ENCODE data around the gene NPR3. TPM values are rescaled to one million over a fixed set of nuclear protein-coding genes. Genes with fewer than 3 reads are reported as not detected.

The NPR3 gene
- total RNA-seq, 1 experiment from 2014 or later, result not detected

DNA sequence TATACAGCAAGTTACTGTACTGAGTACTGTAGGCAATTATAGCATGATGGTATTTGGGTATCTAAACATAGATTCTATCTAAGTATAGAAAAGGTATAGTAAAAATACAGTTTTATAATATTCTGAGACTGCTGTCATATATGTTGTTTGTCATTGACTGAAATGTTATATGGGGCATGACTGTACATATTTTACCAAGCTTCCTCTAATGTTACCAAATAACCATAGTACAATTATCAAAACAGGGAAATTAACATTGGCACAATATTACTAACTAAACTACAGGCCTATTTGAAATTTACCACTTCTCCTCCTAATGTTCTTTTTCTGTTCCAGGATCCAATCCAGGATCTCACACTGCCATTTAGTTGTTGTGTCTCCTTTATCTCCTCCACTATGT is 18.5 kb downstream of the NPR3 start:
- Histone ChIP-seq H3K9ac (ENCODE audit: extremely low read depth, insufficient read length, low read length) (no peak overlapping the region), H4K20me1 (ENCODE audit: control insufficient read depth, insufficient read depth, insufficient read length) (no peaks in the 10 kb centered on the region), H3K27me3 (ENCODE audit: insufficient read depth, low read length) (no peaks in the 10 kb centered on the region), H3K79me1 (ENCODE audit: insufficient read depth, low read depth, low read length, poor library complexity, severe bottlenecking) (no peaks in the 10 kb centered on the region), H4K5ac (ENCODE audit: insufficient read length, low read depth, low read length) (no peak overlapping the region), H3K23me2 (ENCODE audit: insufficient read length, low read depth, low read length, poor library complexity, severe bottlenecking) (no peaks in the 10 kb centered on the region), H2BK15ac (ENCODE audit: low read depth, low read length) (no peak overlapping the region), H3K23ac (ENCODE audit: insufficient read length, low read depth, low read length) (no peak overlapping the region), H2BK120ac (ENCODE audit: low read depth, low read length, poor library complexity, severe bottlenecking) (no peak overlapping the region), H4K91ac (ENCODE audit: insufficient read length, low read depth, low read length) (no peak overlapping the region), H3K4ac (ENCODE audit: low read depth, low read length) (no peak overlapping the region), H2AK5ac (ENCODE audit: insufficient read length, low read length) (no peak overlapping the region), H3K4me2 (ENCODE audit: insufficient read depth, insufficient read length, low read length) (no peak overlapping the region), H3K27ac (ENCODE audit: insufficient read length, low read depth, low read length) (no peak overlapping the region), H3K14ac (ENCODE audit: insufficient read depth, low read length) (no peak overlapping the region), H3K56ac (ENCODE audit: insufficient read length, low read depth, low read length) (no peak overlapping the region), H2BK12ac (ENCODE audit: insufficient read length, low read depth, low read length) (no peak overlapping the region), H2BK20ac (ENCODE audit: low read depth, low read length, poor library complexity, severe bottlenecking) (no peak overlapping the region), H2BK5ac (ENCODE audit: insufficient read length, low read length) (no peak overlapping the region), H3K79me2 (ENCODE audit: insufficient read depth, low read length) (no peaks in the 10 kb centered on the region), H3K9me3 (ENCODE audit: control insufficient read depth, low read depth, low read length) (no peaks in the 10 kb centered on the region), H2AFZ (ENCODE audit: low read length) (no peak overlapping the region), H3K18ac (ENCODE audit: insufficient read length, low read depth, low read length) (no peak overlapping the region), H3T11ph (ENCODE audit: low read length) (no peak overlapping the region), H3K4me1 (ENCODE audit: insufficient read depth, low read length) (no peaks in the 10 kb centered on the region), H4K8ac (replicated peaks; ENCODE audit: insufficient read length, low read depth, low read length) (no peak overlapping the region)
- Mint-ChIP-seq H3K36me3 (ENCODE audit: insufficient read depth in 1 of 3, low read depth in 3 of 3) (no peaks in the 10 kb centered on the region), H3K27ac (no peak overlapping the region), H3K9me3 (peaks cover 0 to 3% of the 10 kb centered on the region in 2 experiments; a peak in 3 of 5 replicates), H3K4me1 (no peaks in the 10 kb centered on the region), H3K4me3 (no peak overlapping the region), H3K27me3 (ENCODE audit: low read depth) (peaks cover 5% of the 10 kb centered on the region; the same call in 1 of the 2 replicates)
- DNase-seq, result no peak
- TF ChIP-seq, protein P1, sequence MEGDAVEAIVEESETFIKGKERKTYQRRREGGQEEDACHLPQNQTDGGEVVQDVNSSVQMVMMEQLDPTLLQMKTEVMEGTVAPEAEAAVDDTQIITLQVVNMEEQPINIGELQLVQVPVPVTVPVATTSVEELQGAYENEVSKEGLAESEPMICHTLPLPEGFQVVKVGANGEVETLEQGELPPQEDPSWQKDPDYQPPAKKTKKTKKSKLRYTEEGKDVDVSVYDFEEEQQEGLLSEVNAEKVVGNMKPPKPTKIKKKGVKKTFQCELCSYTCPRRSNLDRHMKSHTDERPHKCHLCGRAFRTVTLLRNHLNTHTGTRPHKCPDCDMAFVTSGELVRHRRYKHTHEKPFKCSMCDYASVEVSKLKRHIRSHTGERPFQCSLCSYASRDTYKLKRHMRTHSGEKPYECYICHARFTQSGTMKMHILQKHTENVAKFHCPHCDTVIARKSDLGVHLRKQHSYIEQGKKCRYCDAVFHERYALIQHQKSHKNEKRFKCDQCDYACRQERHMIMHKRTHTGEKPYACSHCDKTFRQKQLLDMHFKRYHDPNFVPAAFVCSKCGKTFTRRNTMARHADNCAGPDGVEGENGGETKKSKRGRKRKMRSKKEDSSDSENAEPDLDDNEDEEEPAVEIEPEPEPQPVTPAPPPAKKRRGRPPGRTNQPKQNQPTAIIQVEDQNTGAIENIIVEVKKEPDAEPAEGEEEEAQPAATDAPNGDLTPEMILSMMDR (conservative IDR thresholded peaks at IDR 0.05), result no peak

Measured in H9 (cell line).